Retinal pigment epithelial cell (primary cell): ENCODE results near the gene SHISA7.

Experiments
- DNase-seq: peaks from one replicate; pipeline ENCODE4 v3.0.0-alpha.2; 2010; ENCODE audit warnings: low read depth
- H3K4me3 ChIP-seq: 2 replicates; pipeline ENCODE4 v1.5.1; 2011; ENCODE audit warnings: mild to moderate bottlenecking, low read length, control low read depth, moderate library complexity
- TF ChIP-seq, protein P1 (sequence below): conservative IDR thresholded peaks from 2 replicates; pipeline ENCODE4 v1.5.1; 2011; ENCODE audit warnings: low read depth, low read length, control low read depth, inconsistent platforms

Gene SHISA7

DNA sequence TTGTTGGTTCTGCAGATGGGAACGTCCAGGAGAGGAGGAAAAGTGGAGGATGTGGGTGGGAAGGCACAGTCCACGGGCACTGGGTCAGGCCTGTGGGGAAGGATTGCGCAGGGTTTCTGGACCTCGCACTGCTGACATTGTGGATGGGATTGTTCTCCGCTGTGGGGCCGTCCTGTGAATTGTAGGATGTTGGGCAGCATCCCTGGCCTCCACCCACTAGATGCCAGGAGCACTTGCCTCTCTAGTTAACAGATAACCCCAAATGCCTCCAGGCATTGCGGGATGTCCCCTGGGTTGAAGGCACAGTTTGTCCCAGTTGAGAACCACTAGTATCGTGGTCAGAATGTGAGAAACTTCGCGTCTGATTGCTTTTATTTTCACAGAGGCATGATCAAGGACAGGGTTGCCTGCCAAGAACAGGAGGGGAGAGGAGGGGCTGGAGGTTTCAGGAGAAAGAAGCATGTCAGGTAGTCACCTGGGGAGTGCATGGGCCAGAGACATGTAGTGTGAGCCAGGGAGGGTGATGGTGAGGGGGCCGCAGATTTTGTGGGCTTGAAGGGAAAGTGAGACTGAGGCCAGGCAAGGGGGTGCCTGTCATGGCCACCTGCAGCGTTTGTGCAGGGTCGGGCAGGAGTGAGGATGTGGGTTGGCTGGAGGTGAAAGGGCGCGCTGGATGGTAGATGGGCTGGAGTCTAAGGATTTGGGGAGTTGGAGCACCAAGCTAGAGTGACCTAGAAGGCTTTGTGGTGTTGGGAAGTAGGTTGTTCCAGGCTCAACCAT lies 36.5 kb upstream of the SHISA7 start:
- TF ChIP-seq, protein P1, sequence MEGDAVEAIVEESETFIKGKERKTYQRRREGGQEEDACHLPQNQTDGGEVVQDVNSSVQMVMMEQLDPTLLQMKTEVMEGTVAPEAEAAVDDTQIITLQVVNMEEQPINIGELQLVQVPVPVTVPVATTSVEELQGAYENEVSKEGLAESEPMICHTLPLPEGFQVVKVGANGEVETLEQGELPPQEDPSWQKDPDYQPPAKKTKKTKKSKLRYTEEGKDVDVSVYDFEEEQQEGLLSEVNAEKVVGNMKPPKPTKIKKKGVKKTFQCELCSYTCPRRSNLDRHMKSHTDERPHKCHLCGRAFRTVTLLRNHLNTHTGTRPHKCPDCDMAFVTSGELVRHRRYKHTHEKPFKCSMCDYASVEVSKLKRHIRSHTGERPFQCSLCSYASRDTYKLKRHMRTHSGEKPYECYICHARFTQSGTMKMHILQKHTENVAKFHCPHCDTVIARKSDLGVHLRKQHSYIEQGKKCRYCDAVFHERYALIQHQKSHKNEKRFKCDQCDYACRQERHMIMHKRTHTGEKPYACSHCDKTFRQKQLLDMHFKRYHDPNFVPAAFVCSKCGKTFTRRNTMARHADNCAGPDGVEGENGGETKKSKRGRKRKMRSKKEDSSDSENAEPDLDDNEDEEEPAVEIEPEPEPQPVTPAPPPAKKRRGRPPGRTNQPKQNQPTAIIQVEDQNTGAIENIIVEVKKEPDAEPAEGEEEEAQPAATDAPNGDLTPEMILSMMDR = no peak
- no peak overlapping the region for H3K4me3 ChIP-seq
- DNase-seq = no peak

DNA sequence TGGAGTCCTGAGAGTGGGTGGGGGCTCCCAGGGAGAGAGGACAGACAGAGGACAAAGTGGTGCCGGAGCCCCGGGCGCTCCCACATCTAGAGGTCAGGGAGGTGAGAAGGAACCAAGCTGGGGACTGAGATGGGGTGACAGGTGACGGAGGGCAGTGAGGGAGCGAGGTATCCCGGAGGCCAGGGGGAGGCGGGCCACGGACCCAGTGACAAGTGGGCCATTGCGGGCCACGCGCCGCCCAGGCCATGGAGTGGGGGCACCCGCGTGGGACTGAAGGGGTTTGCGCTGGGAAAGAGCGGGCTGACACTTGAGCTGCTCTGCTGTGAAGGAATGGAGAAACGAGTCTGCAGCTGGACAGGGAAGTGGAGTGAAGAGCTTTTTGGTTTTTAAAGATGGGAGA lies 35.9 kb upstream of the SHISA7 start:
- TF ChIP-seq, protein P1 = no peak

DNA sequence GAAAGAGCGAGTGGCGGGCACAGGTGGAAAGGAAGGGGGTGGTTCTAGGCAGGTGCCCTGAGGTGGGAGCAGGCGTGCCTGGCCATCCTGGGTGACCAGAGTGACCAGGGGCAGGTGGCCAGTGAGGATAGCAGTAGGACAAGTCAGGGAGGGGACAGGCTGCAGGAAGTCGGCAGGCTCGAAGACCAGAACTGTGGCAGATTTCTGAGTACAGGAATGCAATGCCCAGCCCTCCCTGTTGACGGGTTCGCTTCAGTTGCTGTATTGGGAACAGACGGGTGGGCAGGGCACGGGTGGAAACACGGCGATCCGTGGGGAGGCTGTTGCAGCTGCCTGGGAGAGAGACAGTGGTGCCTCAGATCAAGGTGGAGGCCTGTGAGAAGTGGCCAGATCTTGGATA lies 35.3 kb upstream of the SHISA7 start:
- TF ChIP-seq, protein P1 = no peak
- H3K4me3 ChIP-seq = no peak overlapping the region
- no peak for DNase-seq

More for the DNA sequence above, 35.9 kb upstream of the SHISA7 start:
- no peak for DNase-seq
- H3K4me3 ChIP-seq = no peak overlapping the region

DNA sequence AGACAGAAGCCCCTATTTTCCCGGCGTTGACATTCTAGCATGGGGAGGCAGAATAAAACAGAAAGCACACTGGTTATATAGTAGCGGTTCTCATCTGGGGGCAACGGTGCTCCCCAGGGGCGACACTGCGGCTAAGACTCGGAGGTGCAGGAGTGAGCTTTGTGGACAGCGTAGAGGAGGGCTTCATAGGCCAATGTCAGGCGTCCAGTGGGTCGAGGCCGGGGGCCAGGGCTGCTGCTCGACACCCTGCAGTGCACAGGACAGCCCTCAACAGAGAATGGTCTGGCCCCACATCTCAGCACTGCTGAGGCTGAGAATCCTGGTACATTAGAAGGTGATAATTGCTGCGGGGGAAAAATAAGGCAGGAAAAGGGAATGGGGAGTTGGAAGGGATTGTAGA lies 34.8 kb upstream of the SHISA7 start:
- no peak for DNase-seq
- peak overlapping the region; percentile 80 for H3K4me3 ChIP-seq
- TF ChIP-seq, protein P1 = no peak

DNA sequence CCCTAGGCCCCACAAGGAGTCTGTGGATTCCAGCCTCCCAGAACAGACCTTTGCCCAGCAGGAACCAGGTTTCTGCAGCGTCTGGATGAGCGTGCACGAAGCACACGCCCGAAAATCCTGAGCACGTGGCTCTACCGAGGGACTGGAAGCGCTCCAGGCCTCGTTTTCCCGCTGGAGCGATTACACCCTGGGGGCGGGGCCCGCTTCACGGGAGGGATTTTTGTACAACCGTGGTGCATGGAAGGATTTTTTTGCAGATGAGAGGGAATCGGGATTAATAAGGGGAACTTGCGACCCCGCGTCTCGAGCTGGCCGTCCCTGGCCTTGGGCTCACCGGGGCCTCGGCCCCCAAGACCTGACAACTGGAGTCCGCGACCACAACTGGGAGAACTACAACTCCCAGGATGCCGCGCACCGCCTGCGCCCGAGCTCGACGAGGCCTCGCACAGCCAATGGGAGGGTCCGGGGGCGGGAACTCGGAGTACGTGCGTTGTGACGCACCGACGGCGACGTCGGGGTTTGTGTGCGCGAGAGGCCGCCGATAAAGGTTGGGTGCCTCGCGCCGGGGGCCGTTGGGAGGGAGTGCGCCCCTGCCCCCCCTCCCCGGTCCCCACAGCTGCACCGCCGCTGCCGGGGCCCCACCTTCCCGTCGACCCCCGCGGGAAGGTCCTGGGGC lies 33.1 kb upstream of the SHISA7 start, which contains the start of gene ZNF628:
ZNF628 (plus strand) TSS at position 518 of the 676 bp plus-strand sequence. CDS start 3,294 bp downstream, outside the sequence.
- H3K4me3 ChIP-seq = peak within 1 kb of the TSS; percentile 80
- DNase-seq = peak; percentile 93
- TF ChIP-seq, protein P1 = no peak

DNA sequence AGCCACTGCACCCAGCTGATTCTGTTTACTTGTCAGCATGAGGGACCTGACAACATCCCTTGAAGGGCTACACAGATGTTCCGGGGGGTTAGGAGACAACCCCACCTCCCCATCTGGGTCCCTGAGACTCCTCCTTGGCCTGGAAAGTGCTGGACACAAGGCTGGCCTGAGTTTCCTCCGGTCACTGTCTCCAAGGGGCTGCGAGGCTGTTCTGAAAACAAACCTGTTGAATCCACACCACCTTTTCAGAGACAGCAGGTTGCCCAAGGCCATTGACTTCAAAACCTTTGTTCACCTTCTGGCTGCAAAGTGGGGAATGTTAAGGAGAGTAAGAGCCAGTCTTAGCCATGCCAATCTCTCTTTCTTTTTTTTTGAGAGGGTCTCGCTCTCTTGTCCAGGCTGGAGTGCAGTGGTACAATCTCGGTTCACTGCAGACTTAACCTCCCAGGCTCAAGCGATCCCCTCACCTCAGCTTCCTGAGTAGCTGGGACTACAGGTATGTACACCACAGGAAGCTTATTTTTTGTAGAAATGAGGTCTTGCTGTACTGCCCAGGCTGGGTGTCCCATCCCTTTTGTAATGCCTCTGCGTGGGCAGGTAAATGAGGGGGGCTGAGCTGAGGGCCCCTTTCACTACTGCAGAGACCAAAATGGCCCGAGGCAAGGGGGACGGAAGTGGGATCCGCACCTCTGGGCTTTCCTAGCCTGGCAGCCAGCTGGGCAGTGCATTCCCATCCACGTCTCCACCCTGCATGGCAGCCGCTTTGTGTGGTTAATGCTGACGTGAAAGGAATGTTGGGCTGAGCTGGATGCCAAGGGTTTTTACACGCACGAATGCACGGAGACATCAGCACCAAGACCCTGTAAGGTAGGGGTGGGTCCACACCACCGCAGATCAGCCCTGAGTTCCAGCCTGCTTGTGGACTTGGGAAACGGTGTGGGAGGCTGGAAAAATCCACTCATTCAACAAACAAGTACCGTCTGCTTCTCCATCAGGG lies 31.5 kb upstream of the SHISA7 start:
- peak; percentile 98 for DNase-seq
- TF ChIP-seq, protein P1 = no peak
- peak overlapping the region; percentile 10 for H3K4me3 ChIP-seq
